RWPE1 (cell line): ENCODE measurements around the gene HES5.

Experiments
- CTCF ChIA-PET: fragments of 350-600 bp; sonication (Branson Sonifier 250); formaldehyde crosslinking; extraction: SDS; loops from one replicate; lab custom pipeline; 2021; lab: Yijun Ruan, JAX
- POLR2A ChIA-PET: fragments of 400-600 bp; formaldehyde crosslinking; extraction: SDS; loops from one replicate; lab custom pipeline; 2020; ENCODE audit warnings: antibody characterized with exemption; ENCODE audit not compliant: low non-redundant PET; lab: Yijun Ruan, JAX
- DNase-seq: peaks from one replicate; pipeline ENCODE4 v3.0.0; 2012; ENCODE audit warnings: low spot score
- H3K27ac ChIP-seq: fragments of 450-650 bp; 2 replicates; pipeline ENCODE4 v1.5.1; 2017
- TF ChIP-seq, protein P1 (sequence below): fragments of 450-650 bp; conservative IDR thresholded peaks from 2 replicates; pipeline ENCODE4 v1.5.1; 2017; ENCODE audit warnings: low read depth, mild to moderate bottlenecking

Gene HES5

DNA sequence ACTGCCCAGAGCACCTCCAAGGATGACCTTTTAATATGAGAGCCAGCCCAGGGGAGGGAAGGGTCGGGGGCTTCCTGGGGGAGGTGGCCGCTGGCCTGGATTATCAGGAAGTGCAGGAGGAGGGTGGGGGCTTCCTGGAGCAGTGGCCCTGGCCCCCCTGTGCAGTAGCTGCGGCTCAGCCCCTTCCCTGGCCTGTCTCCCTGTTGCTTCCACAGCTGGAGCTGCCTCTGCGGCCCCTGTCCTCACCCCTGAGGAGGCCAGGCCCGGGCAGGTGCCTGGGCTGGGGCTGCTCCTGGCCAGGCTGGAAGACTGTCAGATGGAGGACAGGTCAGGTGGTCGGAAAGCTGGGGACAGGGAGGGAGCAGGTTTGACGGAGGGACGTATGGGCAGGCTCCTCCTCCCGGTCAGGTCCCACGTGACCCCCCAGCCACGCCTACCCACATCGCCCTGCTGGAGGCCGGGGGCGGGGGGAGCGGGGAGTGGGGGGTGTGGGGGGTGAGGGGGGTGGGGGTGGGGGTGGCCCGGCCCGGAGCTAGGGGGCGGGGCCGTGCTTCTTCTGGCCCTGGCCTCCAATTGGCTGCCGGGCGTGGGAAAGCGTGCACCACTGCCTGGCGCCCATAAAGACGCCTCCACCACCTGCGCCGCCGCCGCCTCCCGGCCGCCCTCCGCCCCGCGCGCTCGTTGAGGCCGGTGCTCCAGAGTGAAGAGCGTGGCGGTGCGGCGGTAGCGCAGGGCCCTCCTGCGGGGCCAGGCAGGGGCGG lies 15.9 kb upstream of the HES5 start:
- ChIA-PET CTCF (interaction anchor here (0.6 kb wide), 1 partner anchor 75 kb away, joined by 3 read pairs; no protein-coding TSS in a partner anchor), POLR2A (no interaction called here)
- TF ChIP-seq, protein P1, sequence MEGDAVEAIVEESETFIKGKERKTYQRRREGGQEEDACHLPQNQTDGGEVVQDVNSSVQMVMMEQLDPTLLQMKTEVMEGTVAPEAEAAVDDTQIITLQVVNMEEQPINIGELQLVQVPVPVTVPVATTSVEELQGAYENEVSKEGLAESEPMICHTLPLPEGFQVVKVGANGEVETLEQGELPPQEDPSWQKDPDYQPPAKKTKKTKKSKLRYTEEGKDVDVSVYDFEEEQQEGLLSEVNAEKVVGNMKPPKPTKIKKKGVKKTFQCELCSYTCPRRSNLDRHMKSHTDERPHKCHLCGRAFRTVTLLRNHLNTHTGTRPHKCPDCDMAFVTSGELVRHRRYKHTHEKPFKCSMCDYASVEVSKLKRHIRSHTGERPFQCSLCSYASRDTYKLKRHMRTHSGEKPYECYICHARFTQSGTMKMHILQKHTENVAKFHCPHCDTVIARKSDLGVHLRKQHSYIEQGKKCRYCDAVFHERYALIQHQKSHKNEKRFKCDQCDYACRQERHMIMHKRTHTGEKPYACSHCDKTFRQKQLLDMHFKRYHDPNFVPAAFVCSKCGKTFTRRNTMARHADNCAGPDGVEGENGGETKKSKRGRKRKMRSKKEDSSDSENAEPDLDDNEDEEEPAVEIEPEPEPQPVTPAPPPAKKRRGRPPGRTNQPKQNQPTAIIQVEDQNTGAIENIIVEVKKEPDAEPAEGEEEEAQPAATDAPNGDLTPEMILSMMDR: no peak
- peak overlapping the region; percentile 83 for H3K27ac ChIP-seq
- DNase-seq: peak; percentile 94

DNA sequence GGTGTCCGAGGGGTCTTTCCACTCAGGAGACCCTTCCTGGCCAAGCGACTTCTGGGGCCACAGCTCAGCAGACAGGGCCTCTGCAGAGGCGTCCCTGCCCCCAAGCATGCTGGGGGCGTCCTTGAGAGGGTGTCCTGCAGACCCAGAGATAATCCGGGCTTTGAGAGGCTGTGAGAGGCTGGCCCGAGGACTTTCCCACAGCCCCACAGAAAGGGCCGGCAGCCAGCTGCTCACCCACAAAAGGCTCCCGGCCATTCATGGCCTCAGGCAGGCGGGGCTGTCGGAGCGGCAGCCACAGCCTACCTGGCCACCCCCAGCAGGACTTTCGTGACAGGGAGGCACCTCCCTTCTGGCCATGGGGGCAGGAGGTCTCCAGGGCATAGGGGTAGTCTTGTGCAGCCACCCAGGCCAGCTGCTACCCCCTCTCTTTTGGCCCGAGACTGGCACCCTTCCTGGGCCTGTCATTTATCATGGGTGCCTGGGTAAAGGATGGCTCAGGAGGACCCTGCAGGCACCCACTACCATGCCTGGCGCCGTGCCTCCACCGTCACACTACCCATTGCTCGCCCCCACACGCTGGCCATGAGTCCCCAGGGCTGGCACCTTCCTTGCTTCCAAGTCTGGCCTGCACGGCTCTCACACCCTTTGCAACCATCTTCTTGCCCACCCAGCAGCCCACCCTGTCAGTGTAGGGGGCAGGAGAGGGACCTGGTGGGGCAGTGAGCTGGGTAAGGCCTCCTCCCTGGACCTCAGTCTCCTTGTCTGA lies 15.0 kb upstream of the HES5 start:
- DNase-seq: no peak
- peak overlapping the region; percentile 83 for H3K27ac ChIP-seq
- CTCF ChIA-PET: no interaction called here
- TF ChIP-seq, protein P1: no peak
- POLR2A ChIA-PET: no interaction called here

DNA sequence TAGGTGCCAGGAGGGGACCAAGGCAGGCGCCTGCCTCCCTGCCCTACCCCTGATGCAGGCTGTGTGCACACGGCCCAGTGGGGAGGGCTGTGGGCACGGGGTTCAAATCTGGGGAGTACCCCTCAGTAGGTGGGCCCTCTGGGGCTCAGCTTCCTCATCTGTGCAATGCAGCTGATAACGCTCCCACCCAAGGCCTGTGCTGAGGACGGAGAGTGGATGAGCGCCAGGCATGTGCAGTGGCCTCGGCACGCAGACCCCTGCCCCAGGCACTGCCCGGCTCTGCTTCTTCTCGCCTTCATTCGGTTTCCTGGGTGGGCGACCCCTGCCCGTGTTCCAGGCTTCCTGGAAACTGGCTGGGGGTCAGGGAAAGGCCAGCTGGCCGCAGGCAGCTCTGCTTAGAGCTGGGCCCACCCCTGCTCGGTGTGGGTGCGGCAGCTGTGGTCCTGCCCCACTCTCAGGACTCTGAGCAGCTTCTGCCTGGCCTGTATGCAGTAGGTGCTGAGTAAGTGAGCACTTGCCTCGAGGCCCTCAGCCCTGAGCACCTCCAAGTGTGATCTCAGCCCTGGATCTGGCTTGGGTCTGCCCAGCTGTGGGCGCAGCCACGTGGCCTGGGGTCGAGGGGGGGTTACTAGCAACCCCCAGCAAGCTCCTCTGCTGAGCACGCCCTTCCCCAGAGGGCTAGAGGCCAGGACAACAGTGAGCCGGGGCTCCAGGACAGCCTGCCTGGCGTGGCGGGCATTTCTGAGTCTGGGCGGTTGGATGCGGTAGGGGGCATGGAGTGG lies 14.2 kb upstream of the HES5 start:
- TF ChIP-seq, protein P1: no peak
- no peak for DNase-seq
- H3K27ac ChIP-seq: peak overlapping the region; percentile 83
- ChIA-PET POLR2A (interaction anchor here (0.5 to 0.6 kb wide), 2 partner anchors 18 to 353 kb away, joined by 3 to 5 read pairs; partner anchors contain the start of gene PANK4), CTCF (interaction anchor here (1.7 kb wide), 1 partner anchor 12 kb away, joined by 6 read pairs; no protein-coding TSS in a partner anchor)

DNA sequence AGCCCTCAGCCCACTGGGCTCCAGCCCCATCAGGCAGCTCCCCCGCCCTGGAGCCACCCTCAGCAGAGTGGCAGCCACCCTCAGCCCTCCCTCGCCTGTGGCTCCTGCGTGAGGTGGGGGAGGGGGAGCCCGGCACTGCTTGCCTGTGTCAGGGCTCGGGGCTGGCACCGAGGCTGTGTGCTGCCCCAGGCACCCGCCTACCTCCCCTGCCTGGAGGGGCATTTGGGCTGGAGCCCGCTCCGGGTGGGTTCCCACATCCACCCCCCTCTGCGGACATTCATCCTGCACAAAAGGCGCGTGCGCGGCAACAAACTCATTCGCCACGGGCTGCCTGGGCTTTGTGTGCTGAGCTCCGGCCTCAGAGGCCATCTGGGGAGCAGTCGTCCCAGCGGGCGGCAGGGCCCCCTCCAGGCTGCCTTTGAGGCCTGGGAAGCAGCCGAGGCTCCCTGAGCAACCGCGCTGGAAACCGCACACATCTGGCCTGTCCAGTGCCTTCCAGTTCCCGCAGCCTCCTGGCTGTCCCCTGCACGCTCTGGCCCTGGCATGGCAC lies 13.6 kb upstream of the HES5 start:
- TF ChIP-seq, protein P1: no peak
- ChIA-PET POLR2A (interaction anchor here (0.5 kb wide), 1 partner anchor 17 kb away, joined by 3 read pairs; the partner anchor contains the start of gene PANK4), CTCF (interaction anchor here (1.7 kb wide), 1 partner anchor 11 kb away, joined by 6 read pairs; no protein-coding TSS in a partner anchor)

DNA sequence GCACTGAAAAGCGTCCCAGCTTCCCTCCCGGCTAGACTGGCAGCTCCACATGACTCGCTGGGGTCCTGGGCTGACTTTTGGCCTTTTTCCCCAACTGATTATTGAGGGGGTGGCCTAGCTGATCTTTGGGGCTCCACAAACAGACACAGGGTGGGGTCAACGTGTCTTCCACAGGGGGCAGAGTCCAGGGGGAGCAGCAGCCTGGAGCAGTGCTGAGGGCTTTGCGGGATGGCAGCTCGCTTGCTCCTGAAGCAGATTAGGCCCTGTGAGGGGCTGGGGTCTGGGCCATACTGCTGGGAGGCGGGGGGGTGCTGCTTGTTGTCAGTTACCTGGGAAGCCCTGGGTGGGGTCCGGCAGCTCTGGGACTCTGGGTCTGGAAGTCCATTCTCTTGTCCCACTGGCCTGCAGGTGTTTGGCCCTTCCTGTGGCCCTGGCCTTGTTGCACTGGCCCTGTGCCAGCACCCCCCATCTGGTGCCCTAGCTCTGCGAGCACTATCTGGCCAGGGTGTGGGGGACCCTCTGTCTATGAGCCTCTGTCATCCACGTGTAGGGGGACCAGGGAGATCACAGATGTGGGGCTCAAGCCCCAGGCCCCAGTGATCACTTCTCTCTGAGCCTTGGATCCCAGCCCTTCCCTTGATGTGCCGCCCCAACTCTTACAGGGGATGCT lies 12.3 kb upstream of the HES5 start:
- H3K27ac ChIP-seq: peak overlapping the region; percentile 83
- POLR2A ChIA-PET: no interaction called here
- CTCF ChIA-PET: interaction anchor here (1.0 to 1.7 kb wide), 2 partner anchors 10 kb away, joined by 3 to 6 read pairs; no protein-coding TSS in a partner anchor
- TF ChIP-seq, protein P1: no peak
- no peak for DNase-seq

More for the DNA sequence above, 13.6 kb upstream of the HES5 start:
- peak overlapping the region; percentile 83 for H3K27ac ChIP-seq
- DNase-seq: no peak
